Measurements from ENCODE around the gene PLEKHG5.

DNA sequence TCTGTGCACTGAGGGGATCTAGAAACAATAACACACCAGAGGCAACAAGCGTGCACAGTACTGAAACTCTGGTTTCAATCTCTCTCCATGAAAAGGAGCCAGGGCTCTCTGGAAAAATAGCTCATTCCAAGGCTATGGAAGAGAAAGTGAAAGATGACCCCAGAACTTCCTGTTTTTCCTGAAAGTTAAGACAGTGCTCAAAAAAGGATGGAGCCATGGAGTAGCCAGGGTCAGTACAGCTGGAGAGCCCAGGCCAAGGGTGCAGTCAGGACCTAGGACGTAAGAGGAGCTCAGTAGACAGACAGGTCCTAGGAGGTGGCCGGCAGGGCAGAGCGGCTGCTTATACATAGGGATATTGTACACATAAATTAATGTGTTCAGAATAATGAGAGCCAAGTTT is 43.7 kb upstream of the PLEKHG5 start:
- TF ChIP-seq, protein P1, sequence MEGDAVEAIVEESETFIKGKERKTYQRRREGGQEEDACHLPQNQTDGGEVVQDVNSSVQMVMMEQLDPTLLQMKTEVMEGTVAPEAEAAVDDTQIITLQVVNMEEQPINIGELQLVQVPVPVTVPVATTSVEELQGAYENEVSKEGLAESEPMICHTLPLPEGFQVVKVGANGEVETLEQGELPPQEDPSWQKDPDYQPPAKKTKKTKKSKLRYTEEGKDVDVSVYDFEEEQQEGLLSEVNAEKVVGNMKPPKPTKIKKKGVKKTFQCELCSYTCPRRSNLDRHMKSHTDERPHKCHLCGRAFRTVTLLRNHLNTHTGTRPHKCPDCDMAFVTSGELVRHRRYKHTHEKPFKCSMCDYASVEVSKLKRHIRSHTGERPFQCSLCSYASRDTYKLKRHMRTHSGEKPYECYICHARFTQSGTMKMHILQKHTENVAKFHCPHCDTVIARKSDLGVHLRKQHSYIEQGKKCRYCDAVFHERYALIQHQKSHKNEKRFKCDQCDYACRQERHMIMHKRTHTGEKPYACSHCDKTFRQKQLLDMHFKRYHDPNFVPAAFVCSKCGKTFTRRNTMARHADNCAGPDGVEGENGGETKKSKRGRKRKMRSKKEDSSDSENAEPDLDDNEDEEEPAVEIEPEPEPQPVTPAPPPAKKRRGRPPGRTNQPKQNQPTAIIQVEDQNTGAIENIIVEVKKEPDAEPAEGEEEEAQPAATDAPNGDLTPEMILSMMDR (conservative IDR thresholded peaks at IDR 0.05 in 1 of 2, IDR thresholded peaks at IDR 0.05 in 1 of 2; ENCODE audit: low read depth in 1 of 2, low read length in 2 of 2) = no peak
- TF ChIP-seq EZH2 (IDR thresholded peaks at IDR 0.05; ENCODE audit: low read length, missing control alignments) = no peak
